ENCODE results near the gene SLC4A1AP.

DNA sequence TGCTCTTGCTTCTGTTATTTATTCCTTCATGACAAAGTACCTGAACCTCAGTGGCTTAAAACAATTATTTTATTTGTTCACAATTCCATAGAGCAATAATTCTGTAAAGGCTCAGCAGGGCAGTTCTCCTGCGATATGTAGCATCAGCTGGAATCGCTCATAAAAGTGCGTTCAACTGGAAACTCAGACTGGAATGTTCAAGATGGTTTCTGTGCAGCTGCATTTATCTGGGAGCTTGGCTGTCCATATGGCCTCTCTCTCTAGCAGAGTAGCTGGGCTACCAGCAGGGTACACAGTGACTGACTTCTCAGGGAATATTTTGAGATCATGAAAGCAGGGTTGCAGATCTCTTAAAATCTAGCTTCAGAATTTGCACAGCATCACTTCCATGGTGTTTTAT is 48.4 kb upstream of the SLC4A1AP start:
- TF ChIP-seq, protein P1, sequence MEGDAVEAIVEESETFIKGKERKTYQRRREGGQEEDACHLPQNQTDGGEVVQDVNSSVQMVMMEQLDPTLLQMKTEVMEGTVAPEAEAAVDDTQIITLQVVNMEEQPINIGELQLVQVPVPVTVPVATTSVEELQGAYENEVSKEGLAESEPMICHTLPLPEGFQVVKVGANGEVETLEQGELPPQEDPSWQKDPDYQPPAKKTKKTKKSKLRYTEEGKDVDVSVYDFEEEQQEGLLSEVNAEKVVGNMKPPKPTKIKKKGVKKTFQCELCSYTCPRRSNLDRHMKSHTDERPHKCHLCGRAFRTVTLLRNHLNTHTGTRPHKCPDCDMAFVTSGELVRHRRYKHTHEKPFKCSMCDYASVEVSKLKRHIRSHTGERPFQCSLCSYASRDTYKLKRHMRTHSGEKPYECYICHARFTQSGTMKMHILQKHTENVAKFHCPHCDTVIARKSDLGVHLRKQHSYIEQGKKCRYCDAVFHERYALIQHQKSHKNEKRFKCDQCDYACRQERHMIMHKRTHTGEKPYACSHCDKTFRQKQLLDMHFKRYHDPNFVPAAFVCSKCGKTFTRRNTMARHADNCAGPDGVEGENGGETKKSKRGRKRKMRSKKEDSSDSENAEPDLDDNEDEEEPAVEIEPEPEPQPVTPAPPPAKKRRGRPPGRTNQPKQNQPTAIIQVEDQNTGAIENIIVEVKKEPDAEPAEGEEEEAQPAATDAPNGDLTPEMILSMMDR (IDR thresholded peaks at IDR 0.05 in 2 of 3, conservative IDR thresholded peaks at IDR 0.05 in 1 of 3; ENCODE audit: insufficient read depth in 2 of 3, low read depth in 1 of 3, low read length in 3 of 3) = no peak
- TF ChIP-seq RNF2 (IDR thresholded peaks at IDR 0.05) (no peak), ADNP (tag; IDR thresholded peaks at IDR 0.05) (no peak), NCOA2 (IDR thresholded peaks at IDR 0.05; ENCODE audit: partially characterized antibody in 2 of 2) (no peak), TAF1 (IDR thresholded peaks at IDR 0.05; ENCODE audit: control insufficient read depth, extremely low read depth, insufficient read depth, low read length, severe bottlenecking) (no peak), ELF4 (CRISPR knock-in tag; IDR thresholded peaks at IDR 0.05) (no peak), BACH1 (tag; IDR thresholded peaks at IDR 0.05) (no peak), CREM (IDR thresholded peaks at IDR 0.05; ENCODE audit: low read depth) (no peak), SMARCA5 (IDR thresholded peaks at IDR 0.05) (no peak), PHF20 (IDR thresholded peaks at IDR 0.05; ENCODE audit: partially characterized antibody) (no peak)
- TF ChIP-seq, protein P2, sequence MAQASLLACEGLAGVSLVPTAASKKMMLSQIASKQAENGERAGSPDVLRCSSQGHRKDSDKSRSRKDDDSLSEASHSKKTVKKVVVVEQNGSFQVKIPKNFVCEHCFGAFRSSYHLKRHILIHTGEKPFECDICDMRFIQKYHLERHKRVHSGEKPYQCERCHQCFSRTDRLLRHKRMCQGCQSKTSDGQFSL (CRISPR knock-in tag; IDR thresholded peaks at IDR 0.05) = no peak
- TF ChIP-seq, protein P2 (tag; IDR thresholded peaks at IDR 0.05) = no peak
- TF ChIP-seq, protein P3, sequence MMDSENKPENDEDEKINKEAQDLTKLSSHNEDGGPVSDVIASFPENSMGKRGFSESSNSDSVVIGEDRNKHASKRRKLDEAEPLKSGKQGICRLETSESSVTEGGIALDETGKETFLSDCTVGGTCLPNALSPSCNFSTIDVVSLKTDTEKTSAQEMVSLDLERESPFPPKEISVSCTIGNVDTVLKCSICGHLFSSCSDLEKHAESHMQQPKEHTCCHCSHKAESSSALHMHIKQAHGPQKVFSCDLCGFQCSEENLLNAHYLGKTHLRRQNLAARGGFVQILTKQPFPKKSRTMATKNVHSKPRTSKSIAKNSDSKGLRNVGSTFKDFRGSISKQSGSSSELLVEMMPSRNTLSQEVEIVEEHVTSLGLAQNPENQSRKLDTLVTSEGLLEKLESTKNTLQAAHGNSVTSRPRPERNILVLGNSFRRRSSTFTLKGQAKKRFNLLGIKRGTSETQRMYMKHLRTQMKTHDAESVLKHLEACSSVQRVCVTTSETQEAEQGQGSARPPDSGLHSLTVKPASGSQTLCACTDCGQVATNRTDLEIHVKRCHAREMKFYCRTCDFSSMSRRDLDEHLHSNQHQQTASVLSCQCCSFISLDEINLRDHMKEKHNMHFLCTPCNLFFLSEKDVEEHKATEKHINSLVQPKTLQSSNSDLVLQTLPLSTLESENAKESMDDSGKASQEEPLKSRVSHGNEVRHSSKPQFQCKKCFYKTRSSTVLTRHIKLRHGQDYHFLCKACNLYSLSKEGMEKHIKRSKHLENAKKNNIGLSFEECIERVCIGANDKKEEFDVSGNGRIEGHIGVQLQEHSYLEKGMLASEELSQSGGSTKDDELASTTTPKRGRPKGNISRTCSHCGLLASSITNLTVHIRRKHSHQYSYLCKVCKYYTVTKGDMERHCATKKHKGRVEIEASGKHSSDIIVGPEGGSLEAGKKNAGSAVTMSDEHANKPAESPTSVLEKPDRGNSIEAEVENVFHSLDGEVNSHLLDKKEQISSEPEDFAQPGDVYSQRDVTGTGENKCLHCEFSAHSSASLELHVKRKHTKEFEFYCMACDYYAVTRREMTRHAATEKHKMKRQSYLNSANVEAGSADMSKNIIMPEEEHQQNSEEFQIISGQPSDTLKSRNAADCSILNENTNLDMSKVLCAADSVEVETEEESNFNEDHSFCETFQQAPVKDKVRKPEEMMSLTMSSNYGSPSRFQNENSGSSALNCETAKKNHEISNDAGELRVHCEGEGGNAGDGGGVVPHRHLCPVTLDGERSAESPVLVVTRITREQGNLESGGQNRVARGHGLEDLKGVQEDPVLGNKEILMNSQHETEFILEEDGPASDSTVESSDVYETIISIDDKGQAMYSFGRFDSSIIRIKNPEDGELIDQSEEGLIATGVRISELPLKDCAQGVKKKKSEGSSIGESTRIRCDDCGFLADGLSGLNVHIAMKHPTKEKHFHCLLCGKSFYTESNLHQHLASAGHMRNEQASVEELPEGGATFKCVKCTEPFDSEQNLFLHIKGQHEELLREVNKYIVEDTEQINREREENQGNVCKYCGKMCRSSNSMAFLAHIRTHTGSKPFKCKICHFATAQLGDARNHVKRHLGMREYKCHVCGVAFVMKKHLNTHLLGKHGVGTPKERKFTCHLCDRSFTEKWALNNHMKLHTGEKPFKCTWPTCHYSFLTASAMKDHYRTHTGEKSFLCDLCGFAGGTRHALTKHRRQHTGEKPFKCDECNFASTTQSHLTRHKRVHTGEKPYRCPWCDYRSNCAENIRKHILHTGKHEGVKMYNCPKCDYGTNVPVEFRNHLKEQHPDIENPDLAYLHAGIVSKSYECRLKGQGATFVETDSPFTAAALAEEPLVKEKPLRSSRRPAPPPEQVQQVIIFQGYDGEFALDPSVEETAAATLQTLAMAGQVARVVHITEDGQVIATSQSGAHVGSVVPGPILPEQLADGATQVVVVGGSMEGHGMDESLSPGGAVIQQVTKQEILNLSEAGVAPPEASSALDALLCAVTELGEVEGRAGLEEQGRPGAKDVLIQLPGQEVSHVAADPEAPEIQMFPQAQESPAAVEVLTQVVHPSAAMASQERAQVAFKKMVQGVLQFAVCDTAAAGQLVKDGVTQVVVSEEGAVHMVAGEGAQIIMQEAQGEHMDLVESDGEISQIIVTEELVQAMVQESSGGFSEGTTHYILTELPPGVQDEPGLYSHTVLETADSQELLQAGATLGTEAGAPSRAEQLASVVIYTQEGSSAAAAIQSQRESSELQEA (IDR thresholded peaks at IDR 0.05; ENCODE audit: low read depth) = no peak
